Activated effector memory CD4-positive, alpha-beta T cell treated with anti-CD3 and anti-CD28 coated beads, Interleukin-2, amount 50 U/mL, for 16 hours (primary cell): ENCODE results near the gene KATNAL2.
"Not testable (repeated sequence)": the region's sequence is repeated elsewhere in the genome, so short reads cannot be mapped to it uniquely, and the experiment has no call there.

Experiments used
- DNase-seq: peaks from one replicate; pipeline ENCODE4 v3.0.0-alpha.2; 2020

KATNAL2 gene

DNA sequence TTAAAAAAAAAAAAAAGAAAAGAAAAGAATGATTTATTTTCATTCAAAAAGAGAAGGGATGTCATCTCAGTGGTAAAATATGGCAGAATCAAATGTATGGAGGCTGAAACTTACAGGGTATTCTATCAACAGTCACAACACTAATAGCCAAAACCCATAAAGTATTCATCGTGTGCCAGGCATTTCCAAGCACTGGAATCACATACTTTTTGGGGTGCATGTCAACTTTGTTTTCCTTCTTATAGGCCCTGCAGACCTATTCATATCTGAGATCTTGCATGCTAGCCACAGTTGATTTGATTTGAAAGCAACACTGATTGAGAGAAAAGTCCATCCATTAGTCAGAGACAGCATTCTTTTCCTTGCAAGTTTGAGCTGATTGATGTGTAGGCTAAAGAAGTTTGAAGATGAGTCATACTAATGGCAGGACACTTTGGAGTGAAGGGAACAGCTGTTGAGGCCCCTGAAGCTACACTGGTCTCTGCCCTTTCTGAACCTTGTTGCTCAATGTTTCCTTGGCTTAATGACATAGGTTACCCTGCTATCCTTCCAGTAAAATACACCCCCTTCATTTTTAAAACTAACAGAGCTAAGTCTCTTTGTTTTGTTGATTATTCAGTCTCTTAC lies 22.0 kb downstream of the KATNAL2 start:
- DNase-seq = no peak

DNA sequence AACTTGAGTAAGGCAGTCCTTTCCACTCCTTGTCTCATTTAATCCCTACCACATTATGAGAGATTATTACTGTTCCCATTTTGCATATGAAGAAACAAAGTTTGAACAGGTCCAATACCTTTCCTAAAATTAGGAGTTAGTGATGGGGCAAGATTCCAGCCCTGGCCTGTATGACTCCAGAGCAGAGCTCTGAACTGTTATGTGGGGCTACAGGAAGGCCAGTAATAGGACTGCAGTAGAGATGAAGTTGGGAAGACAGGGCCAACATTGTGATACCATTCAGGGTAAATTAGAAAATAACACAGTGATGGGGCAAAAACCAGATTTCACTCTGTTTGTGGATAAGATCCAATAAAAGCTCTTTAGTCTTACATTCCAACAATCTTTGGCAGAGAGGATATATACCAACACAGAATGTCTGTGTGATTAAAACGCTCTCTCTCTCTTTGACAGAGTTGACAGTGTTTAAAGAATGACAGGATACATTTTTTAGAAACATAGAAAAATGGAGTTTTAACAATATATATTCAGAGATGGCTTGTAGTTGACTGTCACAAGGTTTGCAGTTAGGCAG lies 22.7 kb downstream of the KATNAL2 start:
- DNase-seq = no peak

DNA sequence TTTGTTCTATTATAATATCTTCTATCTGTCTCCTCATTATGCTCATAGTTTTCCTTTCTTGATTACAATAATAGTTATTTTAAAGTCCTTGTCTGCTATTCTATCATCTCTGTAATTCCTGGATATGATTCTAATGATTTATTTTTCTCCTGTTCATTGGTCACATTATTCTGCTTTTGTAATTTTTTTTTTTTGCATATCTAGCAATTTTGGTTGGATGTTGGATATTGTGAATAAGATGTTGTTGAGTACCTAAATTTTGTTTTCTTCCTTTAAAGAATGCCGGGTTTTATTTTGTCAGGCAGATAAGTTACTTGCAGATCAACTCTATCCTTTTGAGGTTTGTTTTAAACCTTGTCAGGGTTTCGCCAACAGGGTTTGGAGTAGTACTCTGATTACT lies 25.2 kb downstream of the KATNAL2 start:
- DNase-seq = no peak

DNA sequence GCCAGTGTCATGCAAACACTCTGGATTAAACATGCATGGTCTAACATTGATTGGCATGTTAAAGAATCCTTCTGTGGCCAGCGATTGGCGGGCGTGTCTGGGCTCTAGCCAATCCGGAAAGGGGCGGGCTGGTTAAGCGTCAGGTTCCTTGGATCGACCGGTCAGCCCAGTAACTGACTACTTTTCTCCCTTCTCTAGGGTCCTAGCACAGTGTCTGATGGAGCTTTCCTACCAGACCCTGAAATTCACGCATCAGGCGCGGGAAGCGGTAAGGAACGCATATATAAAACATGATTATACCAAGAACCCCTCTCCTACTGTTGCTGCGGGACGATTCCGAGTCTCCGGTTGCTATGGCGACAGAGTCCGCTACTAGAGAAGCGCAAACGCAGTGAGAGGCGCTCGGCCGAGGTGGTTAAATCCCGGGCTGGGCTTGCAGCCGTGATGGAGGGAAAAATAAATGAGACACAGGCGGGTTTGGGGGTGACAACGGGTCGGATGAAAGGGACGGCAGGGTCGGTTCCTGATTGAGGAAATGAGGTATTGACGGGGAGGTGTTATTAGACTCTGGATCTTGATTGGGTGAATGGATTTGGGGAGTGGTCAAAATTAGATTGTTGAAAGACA lies 29.4 kb downstream of the KATNAL2 start:
- peak; percentile 78 for DNase-seq

DNA sequence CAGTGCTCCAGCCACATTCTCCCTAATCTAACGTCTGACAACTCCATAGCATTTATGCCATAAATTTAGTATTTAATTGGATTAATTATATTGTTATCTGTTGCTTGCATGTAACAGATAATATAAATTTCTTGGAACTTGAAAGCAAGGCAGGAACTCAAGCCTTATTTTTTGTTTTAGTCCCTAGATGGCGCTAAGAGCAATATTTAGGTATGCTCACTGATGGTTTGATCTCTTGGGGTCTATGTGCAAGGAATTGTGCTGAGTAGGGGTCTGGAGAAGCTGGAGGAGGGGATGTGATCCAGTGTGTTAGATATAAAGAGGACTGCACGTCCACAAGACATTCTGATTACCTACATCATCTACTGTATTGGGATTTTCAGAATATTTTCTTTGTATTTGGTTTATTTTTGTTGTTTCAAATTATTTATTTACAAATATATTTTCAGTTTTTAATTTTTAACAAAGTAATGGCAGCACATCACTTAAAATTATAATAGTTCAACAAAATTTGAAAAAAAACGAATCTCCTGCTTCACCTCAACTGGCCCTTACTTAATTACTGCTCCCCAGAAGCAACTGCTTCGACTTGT lies 32.8 kb downstream of the KATNAL2 start:
- no peak for DNase-seq

DNA sequence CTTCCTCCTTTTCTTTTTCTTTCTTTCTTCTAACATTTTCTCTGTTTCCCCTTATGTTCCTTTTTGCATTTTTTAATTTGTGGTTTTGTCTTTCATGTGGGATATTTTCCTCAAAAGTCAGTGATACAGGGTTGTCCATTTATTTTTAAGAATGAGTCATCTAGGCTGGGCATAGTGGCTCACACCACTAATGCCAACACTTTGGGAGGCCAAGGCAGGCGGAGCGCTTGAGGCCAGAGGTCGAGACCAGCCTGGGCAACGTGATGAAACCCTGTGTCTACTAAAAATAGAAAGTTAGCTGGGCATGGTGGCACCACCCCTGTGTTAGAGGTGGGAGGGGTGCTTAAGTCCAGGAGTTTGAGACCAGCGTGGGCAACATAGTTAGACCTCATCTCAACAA lies 35.8 kb downstream of the KATNAL2 start:
- no peak for DNase-seq

DNA sequence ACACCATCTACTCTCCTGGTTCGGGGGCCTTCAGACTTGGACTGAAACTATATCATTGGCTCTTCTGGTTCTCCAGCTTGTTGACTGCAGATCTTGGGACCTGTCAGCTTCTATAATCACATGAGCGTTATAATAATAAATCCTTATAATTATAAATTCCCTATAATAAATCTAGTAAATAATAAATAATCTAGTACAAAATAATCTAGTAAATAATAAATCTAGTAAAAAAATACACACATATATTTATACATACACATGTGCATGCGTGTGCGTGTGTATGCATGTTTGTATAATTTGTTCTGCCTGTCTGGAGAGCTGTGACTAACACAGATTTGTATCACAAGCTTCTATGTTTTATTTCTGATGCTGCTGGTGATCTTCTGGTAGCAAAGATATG lies 40.8 kb downstream of the KATNAL2 start:
- no peak for DNase-seq

DNA sequence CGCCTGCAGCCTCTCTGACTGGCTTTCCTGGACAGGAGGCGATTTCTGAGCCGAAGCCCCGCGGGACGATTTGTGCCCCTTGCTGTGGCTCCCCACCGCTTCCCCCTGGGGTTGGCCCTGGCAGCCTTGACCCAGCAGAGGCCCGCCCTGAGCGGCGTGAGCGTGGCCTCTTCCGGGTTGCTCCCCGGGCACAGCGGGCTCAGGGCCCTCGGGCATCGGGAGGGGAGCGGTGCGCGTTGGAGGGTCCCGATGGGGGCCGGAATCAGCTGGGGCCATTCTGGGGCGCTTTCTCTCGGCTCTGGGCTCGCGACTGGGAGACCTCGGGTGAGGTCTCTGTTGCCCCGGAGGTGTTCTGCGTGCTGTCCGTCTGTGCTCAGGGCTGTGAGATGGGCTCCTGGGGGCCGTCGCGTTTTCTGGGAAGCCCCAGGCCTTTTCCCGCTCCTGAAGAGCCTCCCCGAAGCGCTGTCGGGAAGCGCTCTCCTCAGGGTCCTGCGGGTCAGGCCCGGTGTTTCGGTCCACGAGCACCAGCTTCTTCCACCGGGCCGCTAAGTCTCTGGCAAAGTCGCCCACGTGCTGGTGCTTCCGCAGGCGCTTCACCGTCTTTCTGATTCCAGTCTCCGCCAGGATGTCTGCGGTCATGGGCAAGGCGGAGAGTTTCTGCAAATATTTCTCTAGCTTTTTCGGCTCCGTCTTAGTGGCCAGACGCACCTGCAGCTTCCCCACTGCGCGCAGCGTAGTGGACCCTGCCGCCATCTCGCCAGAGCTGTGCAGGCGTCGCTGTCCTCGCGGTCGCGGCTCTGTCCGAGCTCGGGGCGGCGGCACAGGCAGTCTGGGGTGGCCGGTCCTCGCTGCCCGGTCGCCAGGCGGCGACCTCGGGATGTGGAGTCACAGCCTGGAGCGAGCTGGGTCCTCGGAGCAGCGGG lies 46.5 kb downstream of the KATNAL2 start:
- DNase-seq = not testable (repeated sequence)

DNA sequence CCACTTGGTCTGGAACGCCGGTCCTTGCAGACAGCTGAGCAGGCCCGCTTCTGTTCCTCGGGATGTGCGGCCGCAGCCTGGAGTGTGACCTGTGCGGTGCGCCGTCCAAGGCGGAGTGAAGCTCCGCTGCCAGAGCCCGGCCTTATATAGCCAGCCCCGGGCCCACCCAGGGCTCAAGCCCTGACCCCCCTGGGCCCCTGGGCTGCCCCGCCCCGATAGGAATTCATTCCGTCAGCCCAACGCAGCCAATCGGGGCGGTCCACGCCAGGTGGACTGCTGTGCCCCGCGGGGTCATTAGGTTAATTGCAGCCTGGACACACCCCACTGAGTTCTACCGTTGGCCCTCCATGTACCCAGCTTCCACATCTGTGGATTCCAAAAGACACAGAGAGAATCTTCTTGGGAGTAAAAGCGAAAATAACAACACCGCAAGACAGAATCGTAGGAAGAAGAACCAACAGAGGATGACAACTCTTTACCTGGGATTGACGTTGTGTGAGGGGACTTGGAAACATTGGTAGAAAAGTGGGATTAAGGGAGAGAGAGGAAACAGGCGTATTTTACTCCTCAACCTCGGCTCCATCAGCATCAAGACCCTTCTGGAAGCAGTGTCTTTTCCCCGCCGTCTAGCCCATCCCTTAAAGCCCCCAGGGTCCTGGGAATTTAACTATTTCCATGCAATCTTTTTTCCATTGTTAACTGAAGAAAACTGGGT lies 47.3 kb downstream of the KATNAL2 start:
- not testable (repeated sequence) for DNase-seq

DNA sequence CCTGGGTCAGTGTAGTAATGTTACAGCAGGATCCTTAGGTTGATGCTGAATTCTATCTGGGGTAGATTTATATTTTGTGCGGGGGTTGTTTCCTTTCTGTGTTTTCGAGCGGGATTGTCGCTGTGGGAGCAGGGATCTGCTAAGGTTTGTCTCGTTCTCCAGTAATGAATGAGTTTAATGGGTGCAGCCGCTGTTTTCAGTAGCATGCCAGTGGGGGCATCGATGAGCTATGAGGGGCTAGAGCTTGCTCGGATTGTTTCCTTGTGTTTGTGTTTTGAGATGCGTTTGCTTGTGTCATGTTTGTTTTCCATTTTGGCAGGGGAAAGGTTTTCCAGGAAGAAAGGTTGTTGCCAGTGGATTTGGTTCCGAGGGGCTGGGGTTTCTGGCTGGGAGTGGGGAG lies 48.9 kb downstream of the KATNAL2 start:
- not testable (repeated sequence) for DNase-seq

DNA sequence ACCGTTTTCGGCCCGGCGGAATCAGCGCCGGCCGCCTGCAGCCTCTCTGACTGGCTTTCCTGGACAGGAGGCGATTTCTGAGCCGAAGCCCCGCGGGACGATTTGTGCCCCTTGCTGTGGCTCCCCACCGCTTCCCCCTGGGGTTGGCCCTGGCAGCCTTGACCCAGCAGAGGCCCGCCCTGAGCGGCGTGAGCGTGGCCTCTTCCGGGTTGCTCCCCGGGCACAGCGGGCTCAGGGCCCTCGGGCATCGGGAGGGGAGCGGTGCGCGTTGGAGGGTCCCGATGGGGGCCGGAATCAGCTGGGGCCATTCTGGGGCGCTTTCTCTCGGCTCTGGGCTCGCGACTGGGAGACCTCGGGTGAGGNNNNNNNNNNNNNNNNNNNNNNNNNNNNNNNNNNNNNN lies 52.1 kb downstream of the KATNAL2 start:
- DNase-seq = not testable (repeated sequence)

DNA sequence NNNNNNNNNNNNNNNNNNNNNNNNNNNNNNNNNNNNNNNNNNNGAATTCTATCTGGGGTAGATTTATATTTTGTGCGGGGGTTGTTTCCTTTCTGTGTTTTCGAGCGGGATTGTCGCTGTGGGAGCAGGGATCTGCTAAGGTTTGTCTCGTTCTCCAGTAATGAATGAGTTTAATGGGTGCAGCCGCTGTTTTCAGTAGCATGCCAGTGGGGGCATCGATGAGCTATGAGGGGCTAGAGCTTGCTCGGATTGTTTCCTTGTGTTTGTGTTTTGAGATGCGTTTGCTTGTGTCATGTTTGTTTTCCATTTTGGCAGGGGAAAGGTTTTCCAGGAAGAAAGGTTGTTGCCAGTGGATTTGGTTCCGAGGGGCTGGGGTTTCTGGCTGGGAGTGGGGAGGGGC lies 102.5 kb downstream of the KATNAL2 start:
- not testable (repeated sequence) for DNase-seq

DNA sequence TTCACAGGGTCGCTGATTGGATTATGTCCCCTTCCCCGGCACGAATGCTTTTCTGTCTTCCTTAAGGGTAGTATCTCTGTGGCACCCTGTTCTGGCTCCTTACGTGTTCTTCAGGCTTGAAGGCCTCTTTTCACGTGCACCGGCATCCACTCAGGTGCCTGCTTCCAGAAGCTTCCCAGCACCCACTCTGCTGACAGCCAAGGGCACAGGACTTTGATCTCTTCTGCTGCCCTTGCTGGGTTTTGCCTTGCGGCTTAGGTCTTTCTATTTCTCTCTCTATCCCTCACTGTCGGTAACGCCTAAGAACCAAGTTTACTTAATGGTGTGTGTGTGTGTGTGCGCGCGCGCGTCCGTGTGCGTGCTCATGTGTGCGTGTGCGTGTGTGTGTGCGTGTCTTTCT lies 103.4 kb downstream of the KATNAL2 start:
- DNase-seq = not testable (repeated sequence)

DNA sequence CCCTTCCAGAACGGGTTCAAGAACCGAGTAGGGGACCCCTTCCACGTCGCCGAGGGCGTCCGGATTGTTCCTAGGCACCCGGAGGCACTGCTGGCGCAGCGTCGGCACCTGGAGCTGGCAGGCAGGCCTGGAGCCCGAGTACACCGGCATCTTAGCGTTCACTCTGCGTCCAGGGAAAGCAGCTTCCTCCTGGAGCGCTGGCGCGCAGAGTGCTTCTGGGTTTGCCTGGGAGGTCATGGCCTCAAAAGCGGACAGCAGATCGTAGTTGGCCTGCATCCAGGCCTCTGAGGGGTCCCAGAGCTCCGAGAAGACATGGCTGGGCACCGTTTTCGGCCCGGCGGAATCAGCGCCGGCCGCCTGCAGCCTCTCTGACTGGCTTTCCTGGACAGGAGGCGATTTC lies 105.4 kb downstream of the KATNAL2 start:
- not testable (repeated sequence) for DNase-seq

DNA sequence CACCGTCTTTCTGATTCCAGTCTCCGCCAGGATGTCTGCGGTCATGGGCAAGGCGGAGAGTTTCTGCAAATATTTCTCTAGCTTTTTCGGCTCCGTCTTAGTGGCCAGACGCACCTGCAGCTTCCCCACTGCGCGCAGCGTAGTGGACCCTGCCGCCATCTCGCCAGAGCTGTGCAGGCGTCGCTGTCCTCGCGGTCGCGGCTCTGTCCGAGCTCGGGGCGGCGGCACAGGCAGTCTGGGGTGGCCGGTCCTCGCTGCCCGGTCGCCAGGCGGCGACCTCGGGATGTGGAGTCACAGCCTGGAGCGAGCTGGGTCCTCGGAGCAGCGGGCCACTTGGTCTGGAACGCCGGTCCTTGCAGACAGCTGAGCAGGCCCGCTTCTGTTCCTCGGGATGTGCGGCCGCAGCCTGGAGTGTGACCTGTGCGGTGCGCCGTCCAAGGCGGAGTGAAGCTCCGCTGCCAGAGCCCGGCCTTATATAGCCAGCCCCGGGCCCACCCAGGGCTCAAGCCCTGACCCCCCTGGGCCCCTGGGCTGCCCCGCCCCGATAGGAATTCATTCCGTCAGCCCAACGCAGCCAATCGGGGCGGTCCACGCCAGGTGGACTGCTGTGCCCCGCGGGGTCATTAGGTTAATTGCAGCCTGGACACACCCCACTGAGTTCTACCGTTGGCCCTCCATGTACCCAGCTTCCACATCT lies 106.5 kb downstream of the KATNAL2 start:
- not testable (repeated sequence) for DNase-seq

DNA sequence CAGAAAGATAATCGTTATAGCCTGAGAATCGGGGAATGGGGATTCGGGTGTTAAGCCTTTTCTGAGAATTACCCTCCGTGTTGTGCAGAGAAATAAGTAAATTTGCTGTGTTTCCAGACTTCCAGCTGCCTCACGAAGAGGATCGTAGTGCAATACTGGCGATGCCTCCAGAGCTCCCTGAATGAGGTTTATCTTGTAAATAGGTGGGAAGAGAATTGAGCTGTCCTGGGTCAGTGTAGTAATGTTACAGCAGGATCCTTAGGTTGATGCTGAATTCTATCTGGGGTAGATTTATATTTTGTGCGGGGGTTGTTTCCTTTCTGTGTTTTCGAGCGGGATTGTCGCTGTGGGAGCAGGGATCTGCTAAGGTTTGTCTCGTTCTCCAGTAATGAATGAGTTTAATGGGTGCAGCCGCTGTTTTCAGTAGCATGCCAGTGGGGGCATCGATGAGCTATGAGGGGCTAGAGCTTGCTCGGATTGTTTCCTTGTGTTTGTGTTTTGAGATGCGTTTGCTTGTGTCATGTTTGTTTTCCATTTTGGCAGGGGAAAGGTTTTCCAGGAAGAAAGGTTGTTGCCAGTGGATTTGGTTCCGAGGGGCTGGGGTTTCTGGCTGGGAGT lies 108.3 kb downstream of the KATNAL2 start:
- DNase-seq = not testable (repeated sequence)

DNA sequence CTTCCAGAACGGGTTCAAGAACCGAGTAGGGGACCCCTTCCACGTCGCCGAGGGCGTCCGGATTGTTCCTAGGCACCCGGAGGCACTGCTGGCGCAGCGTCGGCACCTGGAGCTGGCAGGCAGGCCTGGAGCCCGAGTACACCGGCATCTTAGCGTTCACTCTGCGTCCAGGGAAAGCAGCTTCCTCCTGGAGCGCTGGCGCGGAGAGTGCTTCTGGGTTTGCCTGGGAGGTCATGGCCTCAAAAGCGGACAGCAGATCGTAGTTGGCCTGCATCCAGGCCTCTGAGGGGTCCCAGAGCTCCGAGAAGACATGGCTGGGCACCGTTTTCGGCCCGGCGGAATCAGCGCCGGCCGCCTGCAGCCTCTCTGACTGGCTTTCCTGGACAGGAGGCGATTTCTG lies 111.3 kb downstream of the KATNAL2 start:
- DNase-seq = peak; percentile 66

DNA sequence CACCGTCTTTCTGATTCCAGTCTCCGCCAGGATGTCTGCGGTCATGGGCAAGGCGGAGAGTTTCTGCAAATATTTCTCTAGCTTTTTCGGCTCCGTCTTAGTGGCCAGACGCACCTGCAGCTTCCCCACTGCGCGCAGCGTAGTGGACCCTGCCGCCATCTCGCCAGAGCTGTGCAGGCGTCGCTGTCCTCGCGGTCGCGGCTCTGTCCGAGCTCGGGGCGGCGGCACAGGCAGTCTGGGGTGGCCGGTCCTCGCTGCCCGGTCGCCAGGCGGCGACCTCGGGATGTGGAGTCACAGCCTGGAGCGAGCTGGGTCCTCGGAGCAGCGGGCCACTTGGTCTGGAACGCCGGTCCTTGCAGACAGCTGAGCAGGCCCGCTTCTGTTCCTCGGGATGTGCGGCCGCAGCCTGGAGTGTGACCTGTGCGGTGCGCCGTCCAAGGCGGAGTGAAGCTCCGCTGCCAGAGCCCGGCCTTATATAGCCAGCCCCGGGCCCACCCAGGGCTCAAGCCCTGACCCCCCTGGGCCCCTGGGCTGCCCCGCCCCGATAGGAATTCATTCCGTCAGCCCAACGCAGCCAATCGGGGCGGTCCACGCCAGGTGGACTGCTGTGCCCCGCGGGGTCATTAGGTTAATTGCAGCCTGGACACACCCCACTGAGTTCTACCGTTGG lies 112.4 kb downstream of the KATNAL2 start:
- DNase-seq = not testable (repeated sequence)

DNA sequence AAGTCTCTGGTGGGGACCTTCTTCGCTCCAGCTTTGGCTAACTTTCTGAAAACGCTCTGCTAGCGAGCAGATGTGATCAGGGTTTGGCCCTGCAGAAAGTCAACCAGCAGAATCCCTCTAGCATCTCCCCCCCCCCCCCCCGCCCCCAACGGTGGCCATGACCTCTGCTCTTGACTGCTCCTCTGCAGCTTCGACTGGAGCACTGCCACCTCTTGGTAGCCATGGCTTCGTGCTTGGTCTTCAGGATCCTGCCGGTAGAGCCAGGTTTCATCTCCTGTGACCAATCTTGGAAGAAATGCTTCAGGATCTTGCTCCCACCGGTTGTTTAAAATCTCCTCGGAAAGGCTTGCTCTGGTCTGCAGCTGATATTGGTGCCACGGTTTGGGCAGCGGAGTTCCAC lies 113.5 kb downstream of the KATNAL2 start:
- DNase-seq = not testable (repeated sequence)

DNA sequence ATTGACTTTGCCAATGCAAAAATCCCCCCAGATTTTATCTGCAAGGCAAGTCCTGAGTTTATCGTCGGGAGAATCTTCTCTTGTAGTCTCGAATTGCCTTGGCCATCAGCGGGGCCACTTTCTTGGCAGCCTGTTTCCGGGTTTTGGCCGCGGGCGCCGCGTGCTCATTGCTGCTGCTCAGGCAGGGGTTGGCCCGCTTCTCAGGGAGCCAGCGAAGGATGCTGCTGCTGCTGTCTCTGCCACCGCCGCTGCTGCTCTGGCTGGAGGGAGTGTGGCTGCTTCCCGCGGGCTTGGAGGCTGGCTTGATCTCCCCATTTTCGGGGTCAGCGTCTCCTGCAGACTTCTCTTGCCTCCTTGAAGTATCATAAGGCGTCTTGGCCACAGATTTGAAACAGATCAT lies 115.5 kb downstream of the KATNAL2 start:
- DNase-seq = no peak

DNA sequence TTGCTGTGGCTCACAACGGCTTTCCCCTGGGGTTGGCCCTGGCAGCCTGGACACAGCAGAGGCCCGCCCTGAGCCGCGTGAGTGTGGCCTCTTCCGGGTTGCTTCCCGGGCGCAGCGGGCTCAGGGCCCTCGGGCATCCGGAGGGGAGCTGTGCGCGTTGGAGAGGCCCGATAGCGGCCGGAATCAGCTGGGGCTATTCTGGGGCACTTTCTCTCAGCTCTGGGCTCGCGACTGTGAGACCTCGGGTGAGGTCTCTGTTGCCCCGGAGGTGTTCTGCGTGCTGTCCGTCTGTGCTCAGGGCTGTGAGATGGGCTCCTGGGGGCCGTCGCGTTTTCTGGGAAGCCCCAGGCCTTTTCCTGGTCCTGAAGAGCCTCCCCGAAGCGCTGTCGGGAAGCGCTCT lies 117.2 kb downstream of the KATNAL2 start:
- not testable (repeated sequence) for DNase-seq
